Gastrocnemius medialis (tissue), 4 donors: Measurements from ENCODE around the gene SUPT20H. TPM values are rescaled to one million over a fixed set of nuclear protein-coding genes. Genes with fewer than 3 reads are reported as not detected.

Experiments used
- ATAC-seq, 2 donors: fragments of 150-250 bp; one replicate each; pipeline ENCODE4 v1.9.1; 2016
- DNase-seq, 2 donors: peaks; one replicate each; pipeline ENCODE4 v3.0.0-alpha.2; 2019
- H3K27ac ChIP-seq, 4 donors: fragments of 200-600 bp; sonication (generic); 1 replicate in 1 of 4; 2 replicates in 3 of 4; pipeline ENCODE4 v1.5.1; 2016 to 2018; ENCODE audit warnings: mild to moderate bottlenecking in 2 of 4, moderate library complexity in 1 of 4
- H3K27me3 ChIP-seq, 3 donors: fragments of 200-600 bp; sonication (generic) in 2 of 3; 1 replicate in 1 of 3; 2 replicates in 2 of 3; pipeline versions ENCODE4 v1.5.1 to v1.6.0; 2016 to 2019; ENCODE audit warnings: mild to moderate bottlenecking in 1 of 3, moderate library complexity in 1 of 3
- H3K36me3 ChIP-seq, 2 donors: fragments of 200-600 bp; sonication (generic) in 1 of 2; one replicate each; pipeline ENCODE4 v1.5.1; 2017 to 2018
- H3K4me1 ChIP-seq, 2 donors: fragments of 200-600 bp; sonication (generic) in 1 of 2; one replicate each; pipeline ENCODE4 v1.5.1; 2016 to 2017; ENCODE audit warnings: mild to moderate bottlenecking in 2 of 2
- H3K4me3 ChIP-seq, 4 donors: fragments of 200-600 bp; sonication (generic) in 3 of 4; 1 replicate in 1 of 4; 2 replicates in 3 of 4; pipeline ENCODE4 v1.5.1; 2016 to 2019; ENCODE audit warnings: mild to moderate bottlenecking in 2 of 4
- H3K9me3 ChIP-seq, 3 donors: fragments of 200-600 bp; sonication (generic) in 2 of 3; 1 replicate in 1 of 3; 2 replicates in 2 of 3; pipeline ENCODE4 v1.5.1; 2016 to 2019
- CTCF ChIP-seq, 5 experiments: fragments of 450-650 bp in 3 of 5; fragments of 200-600 bp in 2 of 5; sonication (generic) in 2 of 5; IDR thresholded peaks in 4 of 5; conservative IDR thresholded peaks in 1 of 5; 1 replicate in 4 of 5; 2 replicates in 1 of 5; pipeline ENCODE4 v1.5.1; 2016 to 2019; ENCODE audit warnings: antibody characterized with exemption in 5 of 5, mild to moderate bottlenecking in 3 of 5, moderate library complexity in 3 of 5
- POLR2A ChIP-seq, 2 donors: fragments of 450-650 bp; IDR thresholded peaks; one replicate each; pipeline ENCODE4 v1.6.1; 2017; ENCODE audit warnings: antibody characterized with exemption in 2 of 2, mild to moderate bottlenecking in 2 of 2, moderate library complexity in 2 of 2
- in situ Hi-C, 4 donors: fragments of 200-750 bp; cut with MboI; loops; one replicate each; pipeline versions ENCODE4 v1.15.0 to v1.8.0; 2017; ENCODE audit warnings: low sequenced_read_pairs in 4 of 4
- intact Hi-C: fragments of 100-400 bp; cut with DNase I; formaldehyde crosslinking; loops from one replicate; pipeline ENCODE4 v1.15.1; 2023; ENCODE audit warnings: low total_unique reads
- total RNA-seq, 4 donors: library from RNA; depleted of rRNA; stranded (reverse); fragments of >200 nt; gene quantifications; one replicate each; pipeline versions ENCODE4 v1.1.0 to v1.2.3, GENCODE V29; 2016

The SUPT20H gene
- total RNA-seq, 4 donors from 2014 or later, result 18.1 to 24.4 (median 19.1) TPM

GRCh38 chr13:36966404-36966803, 93.1 kb downstream of the SUPT20H start:
- TF ChIP-seq POLR2A (IDR thresholded peaks at IDR 0.05), result no peak
- no peak for TF ChIP-seq CTCF (IDR thresholded peaks at IDR 0.05 in 4 of 5, conservative IDR thresholded peaks at IDR 0.05 in 1 of 5)
- DNase-seq (no peak), ATAC-seq (no peak)
- Histone ChIP-seq H3K27ac (no peak overlapping the region), H3K4me1 (no peaks in the 10 kb centered on the region), H3K27me3 (no peaks in the 10 kb centered on the region), H3K4me3 (no peak overlapping the region), H3K9me3 (no peaks in the 10 kb centered on the region), H3K36me3 (peaks cover 2 to 70% of the 10 kb centered on the region in 2 donors)
- intact Hi-C loops (no loop called here), in situ Hi-C loops (no loop called here)

GRCh38 chr13:36965767-36966166, 93.7 kb downstream of the SUPT20H start:
- Histone ChIP-seq H3K27me3 (no peaks in the 10 kb centered on the region), H3K9me3 (no peaks in the 10 kb centered on the region), H3K36me3 (peaks cover 2 to 70% of the 10 kb centered on the region in 2 donors), H3K4me3 (no peak overlapping the region), H3K4me1 (no peaks in the 10 kb centered on the region), H3K27ac (no peak overlapping the region)
- DNase-seq (no peak), ATAC-seq (no peak)
- intact Hi-C loops, result no loop called here
- in situ Hi-C loops, result no loop called here
- TF ChIP-seq POLR2A (IDR thresholded peaks at IDR 0.05) (no peak), CTCF (IDR thresholded peaks at IDR 0.05 in 4 of 5, conservative IDR thresholded peaks at IDR 0.05 in 1 of 5) (no peak)

GRCh38 chr13:36959456-36960116, 99.9 kb downstream of the SUPT20H start:
- ATAC-seq, result no peak
- H3K36me3 ChIP-seq, result peaks cover 2 to 46% of the 10 kb centered on the region in 2 donors
- no peak overlapping the region for H3K27ac ChIP-seq
- in situ Hi-C loops, result no loop called here
- intact Hi-C loops, result no loop called here
- H3K4me1 ChIP-seq, result no peaks in the 10 kb centered on the region
- no peaks in the 10 kb centered on the region for H3K27me3 ChIP-seq
- no peak for TF ChIP-seq POLR2A (IDR thresholded peaks at IDR 0.05)
- no peak for TF ChIP-seq CTCF (IDR thresholded peaks at IDR 0.05 in 4 of 5, conservative IDR thresholded peaks at IDR 0.05 in 1 of 5)
- H3K4me3 ChIP-seq, result no peak overlapping the region
- H3K9me3 ChIP-seq, result no peaks in the 10 kb centered on the region
- no peak for DNase-seq

Other genes with a start within 250 kb of the SUPT20H start
- 1 to 10 TPM in 3 of 4 donors, under 1 TPM in 1; 0.71 to 3.0 (median 2.2) TPM for gene RFXAP, start 240.5 kb downstream of the SUPT20H start, total RNA-seq
- gene SMAD9, start 139.4 kb downstream of the SUPT20H start, total RNA-seq, result 10 to 100 TPM in 1 of 4 donors, 1 to 10 TPM in 3; 2.2 to 14.9 (median 6.5) TPM
- gene ALG5, start 60.3 kb downstream of the SUPT20H start, total RNA-seq, result 10 to 100 TPM in 3 of 4 donors, 1 to 10 TPM in 1; 9.8 to 20.9 (median 13.2) TPM
- 10 to 100 TPM; 16.7 to 25.3 (median 20.7) TPM for gene EXOSC8, start 58.9 kb downstream of the SUPT20H start, total RNA-seq
- gene CSNK1A1L, start 46.0 kb upstream of the SUPT20H start, total RNA-seq, result not detected